ENCODE data around the gene CERS1. TPM values are rescaled to one million over a fixed set of nuclear protein-coding genes. Genes with fewer than 3 reads are reported as not detected.
"Not testable (repeated sequence)": the region's sequence is repeated elsewhere in the genome, so short reads cannot be mapped to it uniquely, and the experiment has no call there.

Gene CERS1
- total and polyA plus RNA-seq, 3 experiments from 2014 or later, result not detected

GRCh38 chr19:18905058-18905456, 9.1 kb upstream of the CERS1 start:
- CTCF ChIA-PET, result no interaction called here
- H3K36me3 ChIP-seq (ENCODE audit: insufficient read depth, low read length), result peaks cover 26% of the 10 kb centered on the region

GRCh38 chr19:18904334-18905057, 8.5 kb upstream of the CERS1 start:
- no peak overlapping the region for H3K4me3 ChIP-seq (ENCODE audit: low read length)
- Mint-ChIP-seq H3K36me3 (peaks cover 0 to 78% (median 2%) of the 10 kb centered on the region in 3 donors), H3K4me3 (no peak overlapping the region), H3K4me1 (no peaks in the 10 kb centered on the region), H3K27ac (no peak overlapping the region), H3K27me3 (no peaks in the 10 kb centered on the region), H3K9me3 (no peaks in the 10 kb centered on the region)
- no peak for DNase-seq
- no peaks in the 10 kb centered on the region for H3K9me3 ChIP-seq (ENCODE audit: low read length)
- no peak overlapping the region for H3K27ac ChIP-seq (ENCODE audit: low read depth, low read length)
- peaks cover 26% of the 10 kb centered on the region for H3K36me3 ChIP-seq (ENCODE audit: insufficient read depth, low read length)
- POLR2A ChIA-PET, result no interaction called here
- CTCF ChIA-PET, result no interaction called here
- no peaks in the 10 kb centered on the region for H3K4me1 ChIP-seq (ENCODE audit: insufficient read depth, low read length)
- no peaks in the 10 kb centered on the region for H3K27me3 ChIP-seq (ENCODE audit: insufficient read depth, low read length, poor library complexity, severe bottlenecking)

More at GRCh38 chr19:18905058-18905456, 9.1 kb upstream of the CERS1 start:
- Histone ChIP-seq H3K9me3 (ENCODE audit: low read length) (no peaks in the 10 kb centered on the region), H3K27me3 (ENCODE audit: insufficient read depth, low read length, poor library complexity, severe bottlenecking) (no peaks in the 10 kb centered on the region), H3K27ac (ENCODE audit: low read depth, low read length) (no peak overlapping the region), H3K4me3 (ENCODE audit: low read length) (no peak overlapping the region), H3K4me1 (ENCODE audit: insufficient read depth, low read length) (no peaks in the 10 kb centered on the region)
- POLR2A ChIA-PET, result no interaction called here
- peaks cover 0 to 2% (median 0%) of the 10 kb centered on the region in 3 donors for H3K4me1 Mint-ChIP-seq
- no peaks in the 10 kb centered on the region for H3K9me3 Mint-ChIP-seq
- no peak overlapping the region for H3K27ac Mint-ChIP-seq
- no peaks in the 10 kb centered on the region for H3K27me3 Mint-ChIP-seq
- no peak overlapping the region for H3K4me3 Mint-ChIP-seq
- H3K36me3 Mint-ChIP-seq, result peaks cover 0 to 78% (median 6%) of the 10 kb centered on the region in 3 donors
- no peak for DNase-seq

GRCh38 chr19:18903156-18904037, 7.4 kb upstream of the CERS1 start:
- no peak overlapping the region for H3K4me3 Mint-ChIP-seq
- peaks cover 0 to 77% (median 1%) of the 10 kb centered on the region in 3 donors for H3K36me3 Mint-ChIP-seq
- no peaks in the 10 kb centered on the region for H3K27me3 ChIP-seq (ENCODE audit: insufficient read depth, low read length, poor library complexity, severe bottlenecking)
- no peaks in the 10 kb centered on the region for H3K9me3 ChIP-seq (ENCODE audit: low read length)
- no peaks in the 10 kb centered on the region for H3K4me1 Mint-ChIP-seq
- no peaks in the 10 kb centered on the region for H3K9me3 Mint-ChIP-seq
- no peak for DNase-seq
- no peak overlapping the region for H3K4me3 ChIP-seq (ENCODE audit: low read length)
- CTCF ChIA-PET, result no interaction called here
- no peaks in the 10 kb centered on the region for H3K4me1 ChIP-seq (ENCODE audit: insufficient read depth, low read length)
- no peak overlapping the region for H3K27ac Mint-ChIP-seq
- peaks cover 26% of the 10 kb centered on the region for H3K36me3 ChIP-seq (ENCODE audit: insufficient read depth, low read length)
- H3K27ac ChIP-seq (ENCODE audit: low read depth, low read length), result no peak overlapping the region
- H3K27me3 Mint-ChIP-seq, result no peaks in the 10 kb centered on the region
- POLR2A ChIA-PET, result no interaction called here

- peaks cover 0 to 70% (median 1%) of the 10 kb centered on the region in 3 donors for H3K36me3 Mint-ChIP-seq
- H3K9me3 ChIP-seq (ENCODE audit: low read length); POLR2A ChIA-PET; H3K4me3 Mint-ChIP-seq; H3K4me1 ChIP-seq (ENCODE audit: insufficient read depth, low read length); H3K27me3 ChIP-seq (ENCODE audit: insufficient read depth, low read length, poor library complexity, severe bottlenecking); H3K4me1 Mint-ChIP-seq; DNase-seq; H3K27ac ChIP-seq (ENCODE audit: low read depth, low read length); CTCF ChIA-PET; H3K4me3 ChIP-seq (ENCODE audit: low read length); H3K9me3 Mint-ChIP-seq; H3K27me3 Mint-ChIP-seq: not testable (repeated sequence)
- H3K27ac Mint-ChIP-seq, result peak overlapping the region in 1 of 8 donors; percentile 43
- peaks cover 21% of the 10 kb centered on the region for H3K36me3 ChIP-seq (ENCODE audit: insufficient read depth, low read length)
These were observed 6.6 kb upstream of the CERS1 start for GRCh38 chr19:18902519-18902918.

GRCh38 chr19:18901491-18901890, 5.5 kb upstream of the CERS1 start:
- Histone ChIP-seq H3K9me3 (ENCODE audit: low read length) (no peaks in the 10 kb centered on the region), H3K36me3 (ENCODE audit: insufficient read depth, low read length) (peaks cover 19% of the 10 kb centered on the region), H3K4me1 (ENCODE audit: insufficient read depth, low read length) (no peaks in the 10 kb centered on the region), H3K4me3 (ENCODE audit: low read length) (no peak overlapping the region), H3K27ac (ENCODE audit: low read depth, low read length) (no peak overlapping the region), H3K27me3 (ENCODE audit: insufficient read depth, low read length, poor library complexity, severe bottlenecking) (no peaks in the 10 kb centered on the region)
- peaks cover 5 to 13% of the 10 kb centered on the region in 2 donors for H3K27me3 Mint-ChIP-seq
- ChIA-PET CTCF (no interaction called here), POLR2A (interaction anchor here (0.9 kb wide), 1 partner anchor 18 kb away, joined by 3 read pairs; the partner anchor contains the start of genes COPE and DDX49)
- no peaks in the 10 kb centered on the region for H3K9me3 Mint-ChIP-seq
- H3K36me3 Mint-ChIP-seq, result peaks cover 0 to 61% (median 1%) of the 10 kb centered on the region in 3 donors
- H3K27ac Mint-ChIP-seq, result no peak overlapping the region
- no peak for DNase-seq
- H3K4me1 Mint-ChIP-seq, result peaks cover 6 to 13% (median 12%) of the 10 kb centered on the region in 3 donors
- H3K4me3 Mint-ChIP-seq, result no peak overlapping the region

GRCh38 chr19:18900700-18901481, 4.9 kb upstream of the CERS1 start:
- peaks cover 0 to 56% (median 1%) of the 10 kb centered on the region in 3 donors for H3K36me3 Mint-ChIP-seq
- no peak overlapping the region for H3K27ac Mint-ChIP-seq
- Histone ChIP-seq H3K4me3 (ENCODE audit: low read length) (no peak overlapping the region), H3K36me3 (ENCODE audit: insufficient read depth, low read length) (peaks cover 14% of the 10 kb centered on the region), H3K27ac (ENCODE audit: low read depth, low read length) (no peak overlapping the region), H3K4me1 (ENCODE audit: insufficient read depth, low read length) (no peaks in the 10 kb centered on the region), H3K9me3 (ENCODE audit: low read length) (no peaks in the 10 kb centered on the region), H3K27me3 (ENCODE audit: insufficient read depth, low read length, poor library complexity, severe bottlenecking) (no peaks in the 10 kb centered on the region)
- peaks cover 7 to 15% of the 10 kb centered on the region in 2 donors for H3K27me3 Mint-ChIP-seq
- ChIA-PET POLR2A (interaction anchor here (0.9 kb wide), 1 partner anchor 18 kb away, joined by 3 read pairs; the partner anchor contains the start of genes COPE and DDX49), CTCF (no interaction called here)
- H3K4me1 Mint-ChIP-seq, result peaks cover 7 to 15% (median 15%) of the 10 kb centered on the region in 3 donors
- H3K9me3 Mint-ChIP-seq, result no peaks in the 10 kb centered on the region
- no peak overlapping the region for H3K4me3 Mint-ChIP-seq
- no peak for DNase-seq

GRCh38 chr19:18899624-18900560, 3.9 kb upstream of the CERS1 start:
- Mint-ChIP-seq H3K36me3 (peaks cover 0 to 46% (median 1%) of the 10 kb centered on the region in 3 donors), H3K27ac (no peak overlapping the region), H3K27me3 (peaks cover 8 to 15% of the 10 kb centered on the region in 2 donors), H3K4me1 (peaks cover 7 to 15% (median 15%) of the 10 kb centered on the region in 3 donors), H3K4me3 (no peak overlapping the region), H3K9me3 (no peaks in the 10 kb centered on the region)
- CTCF ChIA-PET, result no interaction called here
- Histone ChIP-seq H3K36me3 (ENCODE audit: insufficient read depth, low read length) (peaks cover 8% of the 10 kb centered on the region), H3K9me3 (ENCODE audit: low read length) (no peaks in the 10 kb centered on the region), H3K4me3 (ENCODE audit: low read length) (no peak overlapping the region), H3K27ac (ENCODE audit: low read depth, low read length) (no peak overlapping the region), H3K27me3 (ENCODE audit: insufficient read depth, low read length, poor library complexity, severe bottlenecking) (peaks cover 2% of the 10 kb centered on the region), H3K4me1 (ENCODE audit: insufficient read depth, low read length) (no peaks in the 10 kb centered on the region)
- no peak for DNase-seq
- POLR2A ChIA-PET, result no interaction called here

All from CD8-positive, alpha-beta memory T cell (primary cell).